GM12892 (cell line): ENCODE measurements around the gene RPGRIP1L.

ENCODE experiments used
- POLR2A ChIP-seq: IDR thresholded peaks from 2 replicates; pipeline ENCODE4 v1.6.1; 2011; ENCODE audit warnings: low read depth, low read length, control low read depth
- POLR2AphosphoS5 ChIP-seq: IDR thresholded peaks from 2 replicates; pipeline ENCODE4 v1.6.1; 2011; ENCODE audit warnings: low read depth, low read length, control low read depth

DNA sequence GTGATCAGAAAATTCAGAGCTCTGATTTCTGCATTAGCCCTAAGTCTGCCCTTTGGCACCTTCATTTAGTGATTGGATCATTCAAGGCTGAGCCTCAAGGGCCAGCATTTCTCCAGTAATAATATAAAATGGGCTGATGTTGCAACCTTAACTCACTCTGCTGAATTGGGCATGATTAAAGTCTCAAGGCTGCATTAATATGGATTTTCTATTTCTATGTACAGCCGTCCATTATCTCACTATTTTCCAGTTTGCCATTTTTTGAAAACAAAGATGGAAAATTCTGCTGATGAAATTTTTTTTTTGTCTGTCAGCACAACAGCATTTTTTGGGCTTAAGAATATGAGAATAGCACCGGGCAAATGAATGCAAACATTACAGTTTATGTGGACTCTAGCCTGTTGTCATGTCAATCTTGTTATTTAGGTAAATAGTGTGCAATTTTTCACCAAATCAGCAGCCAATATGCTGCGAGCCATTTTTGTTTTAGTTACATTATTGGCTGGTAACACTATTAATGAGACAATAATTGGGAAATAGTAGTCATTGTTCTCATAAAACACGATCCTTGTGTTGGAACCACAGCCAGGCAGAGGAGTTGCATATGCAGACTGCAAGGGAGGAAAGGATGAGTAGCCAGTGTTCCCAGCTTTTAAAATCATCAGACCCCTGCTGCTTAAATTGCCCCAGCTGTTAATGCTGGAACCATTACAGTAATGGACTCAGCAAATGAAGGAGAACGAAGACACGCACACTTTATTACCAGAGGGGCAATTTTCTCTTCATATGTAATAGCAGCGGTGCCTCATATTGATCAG, 10.8 kb upstream of the RPGRIP1L start:
- TF ChIP-seq POLR2AphosphoS5 (no peak), POLR2A (no peak)
